HEK293T (cell line): ENCODE measurements around the gene PROCA1.
A peak's percentile ranks its signal among the peaks of the same experiment; 100 is the strongest.
"Not testable (repeated sequence)": the region's sequence is repeated elsewhere in the genome, so short reads cannot be mapped to it uniquely, and the experiment has no call there.

Source experiments
- CTCF ChIA-PET: fragments of 350-600 bp; formaldehyde crosslinking; extraction: SDS; loops from one replicate; lab custom pipeline; 2021; ENCODE audit warnings: antibody characterized with exemption, inconsistent platforms; lab: Yijun Ruan, JAX
- POLR2A ChIA-PET: fragments of 350-600 bp; formaldehyde crosslinking; extraction: SDS; loops from one replicate; lab custom pipeline; 2020; ENCODE audit warnings: antibody characterized with exemption, inconsistent platforms; lab: Yijun Ruan, JAX
- DNase-seq: peaks from one replicate; pipeline ENCODE4 v3.0.0; 2012; ENCODE audit warnings: mixed read lengths; ENCODE audit errors: extremely low spot score
- ARNT ChIP-seq: fragments of 450-650 bp; IDR thresholded peaks from 2 replicates; pipeline ENCODE4 v1.6.1; 2017; ENCODE audit warnings: mild to moderate bottlenecking
- CTBP1 ChIP-seq: fragments of 450-650 bp; IDR thresholded peaks from 2 replicates; pipeline ENCODE4 v1.6.1; 2016; ENCODE audit warnings: borderline replicate concordance
- ELF4 ChIP-seq: fragments of 450-650 bp; IDR thresholded peaks from 2 replicates; pipeline ENCODE4 v1.6.1; 2017; ENCODE audit warnings: antibody characterized with exemption
- FOXA1 ChIP-seq: fragments of 450-650 bp; IDR thresholded peaks from 2 replicates; pipeline ENCODE4 v1.6.1; 2016; ENCODE audit warnings: mild to moderate bottlenecking
- FOXK2 ChIP-seq: fragments of 450-650 bp; IDR thresholded peaks from 2 replicates; pipeline ENCODE4 v1.6.1; 2016; ENCODE audit warnings: mild to moderate bottlenecking
- FOXM1 ChIP-seq: fragments of 450-650 bp; IDR thresholded peaks from 2 replicates; pipeline ENCODE4 v1.6.1; 2017; ENCODE audit warnings: mild to moderate bottlenecking, borderline replicate concordance
- HDGF ChIP-seq: fragments of 450-650 bp; IDR thresholded peaks from 2 replicates; pipeline ENCODE4 v1.6.1; 2017; ENCODE audit warnings: antibody characterized with exemption, borderline replicate concordance
- L3MBTL2 ChIP-seq: fragments of 450-650 bp; conservative IDR thresholded peaks from 2 replicates; pipeline ENCODE4 v1.6.1; 2016; ENCODE audit warnings: mild to moderate bottlenecking
- LEF1 ChIP-seq: fragments of 450-650 bp; IDR thresholded peaks from 2 replicates; pipeline ENCODE4 v1.6.1; 2017; ENCODE audit warnings: mild to moderate bottlenecking, borderline replicate concordance
- PKNOX1 ChIP-seq: fragments of 450-650 bp; IDR thresholded peaks from 2 replicates; pipeline ENCODE4 v1.6.1; 2016
- SP1 ChIP-seq: fragments of 450-650 bp; IDR thresholded peaks from 2 replicates; pipeline ENCODE4 v1.6.1; 2017
- SUZ12 ChIP-seq: fragments of 450-650 bp; IDR thresholded peaks from 2 replicates; pipeline ENCODE4 v1.6.1; 2016; ENCODE audit warnings: mild to moderate bottlenecking
- ZNF384 ChIP-seq: fragments of 450-650 bp; IDR thresholded peaks from 2 replicates; pipeline ENCODE4 v1.6.1; 2016

PROCA1 gene

GRCh38 chr17:28726627-28727491 lies 15.2 kb upstream of the PROCA1 start:
- peak; percentile 57 for DNase-seq
- TF ChIP-seq FOXA1 = no peak
- no peak for TF ChIP-seq FOXK2
- TF ChIP-seq SP1 = no peak
- peak; percentile 61 for TF ChIP-seq L3MBTL2
- no peak for TF ChIP-seq HDGF
- TF ChIP-seq ZNF384 = no peak; the same call in 1 of the 2 replicates
- CTCF ChIA-PET = interaction anchor here (0.6 to 6.7 kb wide), 31 partner anchors 8 to 390 kb away, joined by 3 to 185 read pairs (median 5); partner anchors contain the start of genes FAM222B, FLOT2, PHF12 and PROCA1
- POLR2A ChIA-PET = interaction anchor here (0.7 to 11.6 kb wide), 26 partner anchors 7 to 390 kb away, joined by 3 to 409 read pairs (median 8); partner anchors contain the start of genes FAM222B, FLOT2, PHF12 and PROCA1

- ChIA-PET CTCF (interaction anchor here (0.6 to 6.7 kb wide), 25 partner anchors 9 to 390 kb away, joined by 3 to 185 read pairs (median 8); partner anchors contain the start of genes FAM222B, FLOT2, PHF12 and PROCA1), POLR2A (interaction anchor here (0.7 to 11.6 kb wide), 20 partner anchors 9 to 391 kb away, joined by 3 to 409 read pairs (median 8); partner anchors contain the start of genes FAM222B, FLOT2, PHF12 and PROCA1)
- TF ChIP-seq FOXM1 (no peak), ARNT (no peak)
- no peak for DNase-seq
Measured at GRCh38 chr17:28726226-28726626, 14.5 kb upstream of the PROCA1 start, which contains the start of gene TLCD1. TLCD1 (minus strand) TSS chr17:28726233; CDS start chr17:28726097, 136 bp downstream.

GRCh38 chr17:28725660-28726225 lies 14.1 kb upstream of the PROCA1 start:
- CTCF ChIA-PET = interaction anchor here (0.6 to 6.7 kb wide), 18 partner anchors 9 to 645 kb away, joined by 3 to 185 read pairs (median 5); partner anchors contain the start of genes FLOT2, PROCA1 and TRAF4
- peak; percentile 60 for DNase-seq
- TF ChIP-seq PKNOX1 (no peak), ELF4 (peak; percentile 17; the same call in 1 of the 2 replicates)

GRCh38 chr17:28725166-28725659 lies 13.5 kb upstream of the PROCA1 start:
- POLR2A ChIA-PET = interaction anchor here (0.6 to 11.6 kb wide), 15 partner anchors 8 to 227 kb away, joined by 3 to 409 read pairs (median 8); partner anchors contain the start of genes FAM222B, FLOT2, PHF12 and PROCA1
- no peak for TF ChIP-seq FOXA1
- TF ChIP-seq ELF4 = peak; percentile 46
- TF ChIP-seq LEF1 = no peak
- TF ChIP-seq ARNT = no peak
- TF ChIP-seq SUZ12 = no peak
- no peak for DNase-seq
- CTCF ChIA-PET = interaction anchor here (0.6 to 6.7 kb wide), 9 partner anchors 8 to 646 kb away, joined by 3 to 185 read pairs (median 3); partner anchors contain the start of gene PROCA1

More at GRCh38 chr17:28725660-28726225, 14.1 kb upstream of the PROCA1 start:
- POLR2A ChIA-PET = interaction anchor here (0.8 to 11.6 kb wide), 19 partner anchors 9 to 391 kb away, joined by 3 to 409 read pairs (median 8); partner anchors contain the start of genes FAM222B, FLOT2, PHF12 and PROCA1

- TF ChIP-seq ELF4 (0 out of 2 replicates have a peak, but pooled peaks have one; percentile 11), CTBP1 (0 out of 2 replicates have a peak, but pooled peaks have one; percentile 30), HDGF (no peak), L3MBTL2 (0 out of 2 replicates have a peak, but pooled peaks have one; percentile 10)
- ChIA-PET CTCF (interaction anchor here (0.6 to 6.7 kb wide), 9 partner anchors 8 to 646 kb away, joined by 3 to 185 read pairs (median 3); partner anchors contain the start of gene PROCA1), POLR2A (interaction anchor here (0.6 to 11.6 kb wide), 16 partner anchors 8 to 228 kb away, joined by 3 to 409 read pairs (median 6); partner anchors contain the start of genes FAM222B, FLOT2, PHF12 and PROCA1)
- DNase-seq = no peak
Measured at GRCh38 chr17:28724500-28725165, 12.9 kb upstream of the PROCA1 start.

- CTCF ChIA-PET = interaction anchor here (0.6 to 6.7 kb wide), 3 partner anchors 25 to 229 kb away, joined by 3 to 185 read pairs (median 5); no protein-coding TSS in a partner anchor
- POLR2A ChIA-PET = interaction anchor here (0.9 to 11.6 kb wide), 9 partner anchors 8 to 225 kb away, joined by 4 to 409 read pairs (median 10); partner anchors contain the start of genes FAM222B, FLOT2, PROCA1 and SDF2
- not testable (repeated sequence) for DNase-seq
Measured at GRCh38 chr17:28723836-28724499, 12.3 kb upstream of the PROCA1 start.
